Naive thymus-derived CD4-positive, alpha-beta T cell (primary cell): ENCODE results near the gene SHOX. TPM values are rescaled to one million over a fixed set of nuclear protein-coding genes. Genes with fewer than 3 reads are reported as not detected.

Experiments used
- ATAC-seq: fragments of 150-1000 bp; cut with Tn5 transposase; 2 replicates; pipeline ENCODE4 v1.10.0; 2021; ENCODE audit warnings: mild to moderate bottlenecking, moderate library complexity
- CTCF ChIA-PET: fragments of 350-600 bp; sonication (Branson Sonifier 250); formaldehyde crosslinking; loops from one replicate; lab custom pipeline; 2021; ENCODE audit warnings: antibody characterized with exemption; lab: Charles Lee
- POLR2A ChIA-PET: fragments of 350-600 bp; sonication (Branson Sonifier 250); formaldehyde crosslinking; loops from one replicate; lab custom pipeline; 2021; ENCODE audit warnings: antibody characterized with exemption, inconsistent platforms; lab: Charles Lee
- DNase-seq, 9 donors: peaks; one replicate each; pipeline versions ENCODE4 v3.0.0 to v3.0.0-alpha.2; 2020 to 2022; ENCODE audit warnings: mixed read lengths in 1 of 9
- H3K27ac ChIP-seq: one replicate; pipeline ENCODE4 v1.7.0; 2013; ENCODE audit warnings: mild to moderate bottlenecking, low read depth, low read length, moderate library complexity
- H3K27me3 ChIP-seq, 2 donors: one replicate each; pipeline ENCODE4 v1.7.0; 2013; ENCODE audit warnings: low read length in 2 of 2, mild to moderate bottlenecking in 2 of 2, moderate library complexity in 2 of 2; ENCODE audit not compliant: control insufficient read depth in 2 of 2, insufficient read depth in 2 of 2
- H3K36me3 ChIP-seq, 3 experiments: 1 replicate in 2 of 3; 2 replicates in 1 of 3; pipeline ENCODE4 v1.7.0; 2013; ENCODE audit warnings: low read length in 3 of 3, mild to moderate bottlenecking in 3 of 3, moderate library complexity in 1 of 3; ENCODE audit not compliant: insufficient read depth in 3 of 3, control insufficient read depth in 2 of 3
- H3K4me1 ChIP-seq, 2 donors: one replicate each; pipeline ENCODE4 v1.7.0; 2013; ENCODE audit warnings: low read length in 2 of 2, mild to moderate bottlenecking in 2 of 2, moderate library complexity in 1 of 2; ENCODE audit not compliant: control insufficient read depth in 2 of 2, insufficient read depth in 2 of 2
- H3K4me3 ChIP-seq: 2 replicates; pipeline ENCODE4 v1.7.0; 2013; ENCODE audit warnings: mild to moderate bottlenecking, low read length
- H3K9me3 ChIP-seq, 3 experiments: 1 replicate in 2 of 3; 2 replicates in 1 of 3; pipeline ENCODE4 v1.7.0; 2013; ENCODE audit warnings: low read length in 3 of 3; ENCODE audit not compliant: control insufficient read depth in 2 of 3
- H3K27ac Mint-ChIP-seq, 9 donors: one replicate each; pipeline ENCODE4 v1.8.0; 2020 to 2022; ENCODE audit warnings: mixed read lengths in 9 of 9, mild to moderate bottlenecking in 8 of 9, moderate library complexity in 5 of 9, inconsistent platforms in 2 of 9
- H3K27me3 Mint-ChIP-seq, 5 donors: one replicate each; pipeline ENCODE4 v1.8.0; 2021 to 2022; ENCODE audit warnings: mixed read lengths in 5 of 5, mild to moderate bottlenecking in 1 of 5
- H3K36me3 Mint-ChIP-seq, 5 donors: one replicate each; pipeline ENCODE4 v1.8.0; 2020 to 2022; ENCODE audit warnings: mixed read lengths in 5 of 5, mild to moderate bottlenecking in 3 of 5, inconsistent platforms in 1 of 5
- H3K4me1 Mint-ChIP-seq, 7 donors: one replicate each; pipeline ENCODE4 v1.8.0; 2020 to 2022; ENCODE audit warnings: mixed read lengths in 7 of 7, mild to moderate bottlenecking in 3 of 7, inconsistent platforms in 1 of 7
- H3K4me3 Mint-ChIP-seq, 10 donors: one replicate each; pipeline ENCODE4 v1.8.0; 2020 to 2022; ENCODE audit warnings: mild to moderate bottlenecking in 10 of 10, mixed read lengths in 10 of 10, moderate library complexity in 6 of 10, inconsistent platforms in 2 of 10
- H3K9me3 Mint-ChIP-seq, 11 donors: one replicate each; pipeline ENCODE4 v1.8.0; 2020 to 2022; ENCODE audit warnings: mixed read lengths in 11 of 11, mild to moderate bottlenecking in 4 of 11, inconsistent platforms in 1 of 11, moderate library complexity in 1 of 11
- intact Hi-C, 2 donors: fragments of 100-400 bp; cut with micrococcal nuclease; formaldehyde crosslinking; loops; one replicate each; pipeline ENCODE4 v1.15.1; 2023
- polyA plus RNA-seq, 2 donors: library from polyadenylated mRNA; unstranded; fragments of 300-500 nt; fragmentation: Illumina TruSeq; gene quantifications; one replicate each; pipeline ENCODE4 v1.2.3, GENCODE V29; 2021
- total RNA-seq, 6 experiments: library from RNA in 5 of 6; stranded (reverse) in 5 of 6; gene quantifications; 1 replicate in 5 of 6; 2 replicates in 1 of 6; pipeline ENCODE4 v1.2.3 and lab custom pipeline; 2021 to 2026

The SHOX gene
- total and polyA plus RNA-seq, 7 experiments from 2014 or later = not detected

GRCh38 chrX:631802-632365 lies 1.3 kb downstream of the SHOX start:
- Histone ChIP-seq H3K4me1 (no peaks in the 10 kb centered on the region), H3K27ac (no peak overlapping the region), H3K36me3 (no peaks in the 10 kb centered on the region), H3K27me3 (peaks cover 0 to 3% of the 10 kb centered on the region in 2 donors), H3K4me3 (no peak overlapping the region), H3K9me3 (no peaks in the 10 kb centered on the region)
- CTCF ChIA-PET = no interaction called here
- Mint-ChIP-seq H3K4me1 (peaks cover 0 to 19% (median 11%) of the 10 kb centered on the region in 7 donors), H3K9me3 (peaks cover 0 to 11% (median 4%) of the 10 kb centered on the region in 11 donors), H3K27ac (peak overlapping the region in 1 of 9 donors; percentile 62), H3K4me3 (no peak overlapping the region), H3K36me3 (peaks cover 0 to 5% (median 2%) of the 10 kb centered on the region in 5 donors), H3K27me3 (peaks cover 66 to 74% (median 71%) of the 10 kb centered on the region in 5 donors)
- intact Hi-C loops = no loop called here
- DNase-seq (no peak), ATAC-seq (no peak)
- POLR2A ChIA-PET = no interaction called here

GRCh38 chrX:632366-633042 lies 1.9 kb downstream of the SHOX start:
- peaks cover 66 to 74% (median 72%) of the 10 kb centered on the region in 5 donors for H3K27me3 Mint-ChIP-seq
- Histone ChIP-seq H3K27ac (no peak overlapping the region), H3K4me3 (no peak overlapping the region), H3K36me3 (no peaks in the 10 kb centered on the region), H3K4me1 (no peaks in the 10 kb centered on the region), H3K9me3 (no peaks in the 10 kb centered on the region), H3K27me3 (peaks cover 0 to 3% of the 10 kb centered on the region in 2 donors)
- peaks cover 0 to 16% (median 12%) of the 10 kb centered on the region in 7 donors for H3K4me1 Mint-ChIP-seq
- peaks cover 0 to 10% (median 0%) of the 10 kb centered on the region in 11 donors for H3K9me3 Mint-ChIP-seq
- POLR2A ChIA-PET = no interaction called here
- peaks cover 0 to 5% (median 0%) of the 10 kb centered on the region in 5 donors for H3K36me3 Mint-ChIP-seq
- H3K4me3 Mint-ChIP-seq = no peak overlapping the region
- intact Hi-C loops = no loop called here
- CTCF ChIA-PET = no interaction called here
- DNase-seq = no peak
- peak overlapping the region in 1 of 9 donors; percentile 10 for H3K27ac Mint-ChIP-seq
- no peak for ATAC-seq

GRCh38 chrX:633043-633984 lies 2.7 kb downstream of the SHOX start:
- Histone ChIP-seq H3K36me3 (no peaks in the 10 kb centered on the region), H3K4me1 (no peaks in the 10 kb centered on the region), H3K4me3 (no peak overlapping the region), H3K9me3 (no peaks in the 10 kb centered on the region), H3K27me3 (peaks cover 0 to 3% of the 10 kb centered on the region in 2 donors), H3K27ac (no peak overlapping the region)
- Mint-ChIP-seq H3K27ac (peak overlapping the region in 1 of 9 donors; percentile 10), H3K4me3 (no peak overlapping the region), H3K9me3 (peaks cover 0 to 5% (median 0%) of the 10 kb centered on the region in 11 donors), H3K4me1 (peaks cover 0 to 20% (median 16%) of the 10 kb centered on the region in 7 donors), H3K36me3 (peaks cover 0 to 5% (median 0%) of the 10 kb centered on the region in 5 donors), H3K27me3 (peaks cover 69 to 74% (median 72%) of the 10 kb centered on the region in 5 donors)
- DNase-seq (no peak), ATAC-seq (no peak)
- intact Hi-C loops = no loop called here
- ChIA-PET CTCF (no interaction called here), POLR2A (no interaction called here)

GRCh38 chrX:633985-634958 lies 3.7 kb downstream of the SHOX start:
- H3K4me3 ChIP-seq = no peak overlapping the region
- Mint-ChIP-seq H3K27ac (no peak overlapping the region), H3K4me1 (peaks cover 0 to 16% (median 12%) of the 10 kb centered on the region in 7 donors), H3K27me3 (peaks cover 68 to 78% (median 76%) of the 10 kb centered on the region in 5 donors), H3K9me3 (peaks cover 0 to 2% (median 0%) of the 10 kb centered on the region in 11 donors), H3K4me3 (no peak overlapping the region), H3K36me3 (peaks cover 0 to under 1% (median 0%) of the 10 kb centered on the region in 5 donors)
- H3K4me1 ChIP-seq = no peaks in the 10 kb centered on the region
- intact Hi-C loops = no loop called here
- ChIA-PET CTCF (no interaction called here), POLR2A (no interaction called here)
- no peaks in the 10 kb centered on the region for H3K9me3 ChIP-seq
- no peak for ATAC-seq
- H3K27ac ChIP-seq = no peak overlapping the region
- no peak for DNase-seq
- peaks cover 0 to 3% of the 10 kb centered on the region in 2 donors for H3K27me3 ChIP-seq
- no peaks in the 10 kb centered on the region for H3K36me3 ChIP-seq

GRCh38 chrX:635428-636090 lies 5.0 kb downstream of the SHOX start:
- DNase-seq (no peak), ATAC-seq (no peak)
- no peak overlapping the region for H3K4me3 ChIP-seq
- H3K4me1 ChIP-seq = no peaks in the 10 kb centered on the region
- no peak overlapping the region for H3K27ac ChIP-seq
- peaks cover 0 to 14% (median 10%) of the 10 kb centered on the region in 7 donors for H3K4me1 Mint-ChIP-seq
- H3K27me3 ChIP-seq = peaks cover 0 to 3% of the 10 kb centered on the region in 2 donors
- CTCF ChIA-PET = no interaction called here
- H3K4me3 Mint-ChIP-seq = no peak overlapping the region
- H3K36me3 Mint-ChIP-seq = no peaks in the 10 kb centered on the region
- peaks cover 0 to 4% (median 0%) of the 10 kb centered on the region in 11 donors for H3K9me3 Mint-ChIP-seq
- H3K9me3 ChIP-seq = no peaks in the 10 kb centered on the region
- intact Hi-C loops = no loop called here
- peaks cover 67 to 82% (median 74%) of the 10 kb centered on the region in 5 donors for H3K27me3 Mint-ChIP-seq
- POLR2A ChIA-PET = no interaction called here
- no peaks in the 10 kb centered on the region for H3K36me3 ChIP-seq
- H3K27ac Mint-ChIP-seq = peak overlapping the region in 1 of 9 donors; percentile 41
